Subcutaneous abdominal adipose tissue (tissue), 5 donors: Measurements from ENCODE around the gene CANT1.
A peak's percentile ranks its signal among the peaks of the same experiment; 100 is the strongest.

Source experiments
- H3K27ac ChIP-seq: one replicate; pipeline ENCODE4 v1.7.0; 2013; ENCODE audit warnings: low read depth, mild to moderate bottlenecking, inconsistent platforms, low read length, moderate library complexity
- H3K27me3 ChIP-seq, 5 donors: one replicate each; pipeline ENCODE4 v1.7.0; 2013; ENCODE audit warnings: low read length in 5 of 5, inconsistent platforms in 1 of 5; ENCODE audit not compliant: control insufficient read depth in 5 of 5, insufficient read depth in 4 of 5
- H3K36me3 ChIP-seq, 5 donors: one replicate each; pipeline ENCODE4 v1.7.0; 2013; ENCODE audit warnings: low read length in 5 of 5; ENCODE audit not compliant: control insufficient read depth in 5 of 5, insufficient read depth in 5 of 5
- H3K4me1 ChIP-seq, 5 donors: one replicate each; pipeline ENCODE4 v1.7.0; 2013; ENCODE audit warnings: low read length in 5 of 5, mild to moderate bottlenecking in 3 of 5, moderate library complexity in 1 of 5; ENCODE audit not compliant: control insufficient read depth in 5 of 5, insufficient read depth in 5 of 5
- H3K4me3 ChIP-seq, 5 donors: one replicate each; pipeline ENCODE4 v1.7.0; 2013; ENCODE audit warnings: low read length in 5 of 5, low read depth in 1 of 5
- H3K9ac ChIP-seq, 5 donors: one replicate each; pipeline ENCODE4 v1.7.0; 2013; ENCODE audit warnings: low read length in 5 of 5, mild to moderate bottlenecking in 4 of 5, moderate library complexity in 3 of 5
- H3K9me3 ChIP-seq, 5 donors: one replicate each; pipeline ENCODE4 v1.7.0; 2013; ENCODE audit warnings: low read length in 5 of 5; ENCODE audit not compliant: control insufficient read depth in 5 of 5
- donor health status: healthy.
- donor health status: healthy.
- donor health status: healthy.
- donor health status: healthy.
- donor health status: healthy.

The CANT1 gene

GRCh38 chr17:79020631-79021301 lies 11.2 kb upstream of the CANT1 start:
- Histone ChIP-seq H3K27me3 (peaks cover 0 to 4% (median 0%) of the 10 kb centered on the region in 5 donors), H3K9me3 (no peaks in the 10 kb centered on the region), H3K27ac (peak overlapping the region; percentile 87), H3K9ac (peak overlapping the region in 4 of 5 donors; percentile 3 to 72 (median 50)), H3K36me3 (no peaks in the 10 kb centered on the region), H3K4me1 (peaks cover 23 to 62% (median 61%) of the 10 kb centered on the region in 5 donors), H3K4me3 (peak overlapping the region in 1 of 5 donors; percentile 6)

GRCh38 chr17:79019632-79020584 lies 10.3 kb upstream of the CANT1 start:
- Histone ChIP-seq H3K27me3 (peaks cover 0 to 3% (median 0%) of the 10 kb centered on the region in 5 donors), H3K36me3 (no peaks in the 10 kb centered on the region), H3K9ac (peak overlapping the region in 4 of 5 donors; percentile 33 to 72 (median 66)), H3K27ac (peak overlapping the region; percentile 87), H3K4me1 (peaks cover 19 to 54% (median 52%) of the 10 kb centered on the region in 5 donors), H3K9me3 (no peaks in the 10 kb centered on the region), H3K4me3 (peak overlapping the region in 4 of 5 donors; percentile 12 to 62 (median 18))

GRCh38 chr17:79019261-79019631 lies 9.7 kb upstream of the CANT1 start:
- Histone ChIP-seq H3K4me1 (peaks cover 19 to 47% (median 46%) of the 10 kb centered on the region in 5 donors), H3K4me3 (no peak overlapping the region), H3K9ac (peak overlapping the region in 1 of 5 donors; percentile 72), H3K27ac (peak overlapping the region; percentile 87), H3K27me3 (peaks cover 0 to 3% (median 0%) of the 10 kb centered on the region in 5 donors), H3K36me3 (no peaks in the 10 kb centered on the region), H3K9me3 (no peaks in the 10 kb centered on the region)

- Histone ChIP-seq H3K27ac (no peak overlapping the region), H3K4me3 (no peak overlapping the region), H3K9ac (no peak overlapping the region), H3K9me3 (no peaks in the 10 kb centered on the region), H3K4me1 (peaks cover 19 to 38% (median 37%) of the 10 kb centered on the region in 5 donors), H3K36me3 (no peaks in the 10 kb centered on the region), H3K27me3 (peaks cover 0 to 3% (median 0%) of the 10 kb centered on the region in 5 donors)
These were observed 8.8 kb upstream of the CANT1 start for GRCh38 chr17:79018370-79018695.

- Histone ChIP-seq H3K9me3 (no peaks in the 10 kb centered on the region), H3K36me3 (no peaks in the 10 kb centered on the region), H3K4me3 (no peak overlapping the region), H3K27ac (no peak overlapping the region), H3K27me3 (peaks cover 0 to 3% (median 0%) of the 10 kb centered on the region in 5 donors), H3K9ac (no peak overlapping the region), H3K4me1 (peaks cover 18 to 33% (median 32%) of the 10 kb centered on the region in 5 donors)
These were observed 8.2 kb upstream of the CANT1 start for GRCh38 chr17:79017546-79018369.

- Histone ChIP-seq H3K9me3 (no peaks in the 10 kb centered on the region), H3K9ac (no peak overlapping the region), H3K4me3 (no peak overlapping the region), H3K4me1 (peaks cover 5 to 8% (median 6%) of the 10 kb centered on the region in 5 donors), H3K36me3 (no peaks in the 10 kb centered on the region), H3K27ac (no peak overlapping the region), H3K27me3 (no peaks in the 10 kb centered on the region)
These were observed 4.7 kb upstream of the CANT1 start for GRCh38 chr17:79014158-79014758.

- no peaks in the 10 kb centered on the region for H3K9me3 ChIP-seq
- no peak overlapping the region for H3K4me3 ChIP-seq
- no peak overlapping the region for H3K27ac ChIP-seq
- H3K36me3 ChIP-seq: peaks cover 0 to 3% (median 0%) of the 10 kb centered on the region in 5 donors
- H3K27me3 ChIP-seq: no peaks in the 10 kb centered on the region
- peaks cover 14 to 24% (median 22%) of the 10 kb centered on the region in 5 donors for H3K4me1 ChIP-seq
- H3K9ac ChIP-seq: no peak overlapping the region
These were observed 3.1 kb upstream of the CANT1 start for GRCh38 chr17:79012563-79013134.

GRCh38 chr17:79011451-79012147 lies 2.0 kb upstream of the CANT1 start:
- Histone ChIP-seq H3K4me1 (peaks cover 15 to 33% (median 31%) of the 10 kb centered on the region in 5 donors), H3K4me3 (no peak overlapping the region), H3K27ac (no peak overlapping the region), H3K36me3 (peaks cover 0 to 5% (median 0%) of the 10 kb centered on the region in 5 donors), H3K9ac (no peak overlapping the region), H3K9me3 (no peaks in the 10 kb centered on the region), H3K27me3 (no peaks in the 10 kb centered on the region)

- H3K9me3 ChIP-seq: no peaks in the 10 kb centered on the region
These were observed 711 bp upstream of the CANT1 start for GRCh38 chr17:79010304-79010646.

More at GRCh38 chr17:79010304-79010646, 711 bp upstream of the CANT1 start:
- Histone ChIP-seq H3K36me3 (peaks cover 0 to 5% (median 0%) of the 10 kb centered on the region in 5 donors), H3K27ac (peak overlapping the region; percentile 86), H3K27me3 (no peaks in the 10 kb centered on the region), H3K4me3 (peak overlapping the region; percentile 86 to 92 (median 89)), H3K4me1 (peaks cover 20 to 46% (median 44%) of the 10 kb centered on the region in 5 donors), H3K9ac (peak overlapping the region; percentile 26 to 91 (median 83))
